HAP-1 (cell line): Measurements from ENCODE around the gene WNT6.

Source experiments
- DNase-seq, 2 experiments: peaks; one replicate each; pipeline ENCODE4 v3.0.0-alpha.2; 2016 to 2020; ENCODE audit warnings: low spot score in 2 of 2
- H3K27me3 ChIP-seq: fragments of 250-450 bp; sonication (Bioruptor Pico); 2 replicates; pipeline ENCODE4 v1.5.1; 2020; ENCODE audit warnings: low read depth, mild to moderate bottlenecking, moderate library complexity
- H3K36me3 ChIP-seq: fragments of 250-450 bp; sonication (Bioruptor Pico); replicated peaks from 2 replicates; pipeline ENCODE4 v1.5.1; 2020; ENCODE audit warnings: mild to moderate bottlenecking
- H3K4me1 ChIP-seq: fragments of 250-450 bp; sonication (Bioruptor Pico); 2 replicates; pipeline ENCODE4 v1.5.1; 2020; ENCODE audit warnings: mild to moderate bottlenecking
- H3K4me3 ChIP-seq: fragments of 250-450 bp; sonication (Bioruptor Pico); 2 replicates; pipeline ENCODE4 v1.5.1; 2020; ENCODE audit warnings: mild to moderate bottlenecking, moderate library complexity
- H3K9me3 ChIP-seq: fragments of 250-450 bp; sonication (Bioruptor Pico); 2 replicates; pipeline ENCODE4 v1.5.1; 2020; ENCODE audit warnings: mild to moderate bottlenecking, moderate library complexity
- in situ Hi-C: fragments of 300-500 bp; cut with MboI; formaldehyde crosslinking; loops from 3 replicates; pipeline ENCODE4 v1.14.3; 2020; ENCODE audit warnings: low sequenced_read_pairs, inconsistent platforms, mixed read lengths

Gene WNT6

GRCh38 chr2:218856896-218857243, 2.7 kb upstream of the WNT6 start:
- H3K4me3 ChIP-seq = no peak overlapping the region
- no peaks in the 10 kb centered on the region for H3K36me3 ChIP-seq
- peaks cover 31% of the 10 kb centered on the region for H3K27me3 ChIP-seq
- no peaks in the 10 kb centered on the region for H3K9me3 ChIP-seq
- in situ Hi-C loops = no loop called here
- H3K4me1 ChIP-seq = peaks cover 7% of the 10 kb centered on the region
- no peak for DNase-seq

- peaks cover 7% of the 10 kb centered on the region for H3K4me1 ChIP-seq
- no peaks in the 10 kb centered on the region for H3K36me3 ChIP-seq
- peak in 1 of 2 experiments; percentile 42 for DNase-seq
- H3K27me3 ChIP-seq = peaks cover 31% of the 10 kb centered on the region
- no peaks in the 10 kb centered on the region for H3K9me3 ChIP-seq
- in situ Hi-C loops = no loop called here
- no peak overlapping the region for H3K4me3 ChIP-seq
Measured at GRCh38 chr2:218857371-218858137, 2.1 kb upstream of the WNT6 start.

GRCh38 chr2:218858138-218858445, 1.5 kb upstream of the WNT6 start:
- peaks cover 31% of the 10 kb centered on the region for H3K27me3 ChIP-seq
- in situ Hi-C loops = no loop called here
- DNase-seq = no peak
- no peak overlapping the region for H3K4me3 ChIP-seq
- H3K36me3 ChIP-seq = no peaks in the 10 kb centered on the region
- H3K9me3 ChIP-seq = no peaks in the 10 kb centered on the region
- H3K4me1 ChIP-seq = peaks cover 7% of the 10 kb centered on the region

GRCh38 chr2:218858671-218859555, 692 bp upstream of the WNT6 start:
- Histone ChIP-seq H3K9me3 (no peaks in the 10 kb centered on the region), H3K27me3 (peaks cover 31% of the 10 kb centered on the region), H3K36me3 (no peaks in the 10 kb centered on the region), H3K4me1 (peaks cover 7% of the 10 kb centered on the region), H3K4me3 (peak overlapping the region; percentile 16)
- in situ Hi-C loops = no loop called here
- DNase-seq = no peak

- H3K4me1 ChIP-seq = peaks cover 7% of the 10 kb centered on the region
- no peaks in the 10 kb centered on the region for H3K9me3 ChIP-seq
- no peaks in the 10 kb centered on the region for H3K36me3 ChIP-seq
- H3K4me3 ChIP-seq = peak overlapping the region; percentile 20
- in situ Hi-C loops = no loop called here
- no peak for DNase-seq
- H3K27me3 ChIP-seq = peaks cover 31% of the 10 kb centered on the region
Measured at GRCh38 chr2:218859988-218860831, 605 bp downstream of the WNT6 start.

- H3K36me3 ChIP-seq = no peaks in the 10 kb centered on the region
Measured at GRCh38 chr2:218860950-218861381, 1.4 kb downstream of the WNT6 start.

GRCh38 chr2:218861645-218862318, 2.2 kb downstream of the WNT6 start:
- H3K4me1 ChIP-seq = peaks cover 7% of the 10 kb centered on the region
- no peak for DNase-seq
- no peaks in the 10 kb centered on the region for H3K9me3 ChIP-seq
- in situ Hi-C loops = no loop called here
- H3K27me3 ChIP-seq = peaks cover 31% of the 10 kb centered on the region
- no peak overlapping the region for H3K4me3 ChIP-seq
- no peaks in the 10 kb centered on the region for H3K36me3 ChIP-seq

More at GRCh38 chr2:218860950-218861381, 1.4 kb downstream of the WNT6 start:
- H3K4me1 ChIP-seq = peaks cover 7% of the 10 kb centered on the region
- peaks cover 31% of the 10 kb centered on the region for H3K27me3 ChIP-seq
- peak; percentile 93 to 95 for DNase-seq
- no peaks in the 10 kb centered on the region for H3K9me3 ChIP-seq
- in situ Hi-C loops = no loop called here
- H3K4me3 ChIP-seq = no peak overlapping the region

GRCh38 chr2:218863021-218863520, 3.5 kb downstream of the WNT6 start:
- no peaks in the 10 kb centered on the region for H3K36me3 ChIP-seq
- H3K9me3 ChIP-seq = no peaks in the 10 kb centered on the region
- H3K4me3 ChIP-seq = no peak overlapping the region
- DNase-seq = no peak
- in situ Hi-C loops = no loop called here
- H3K27me3 ChIP-seq = peaks cover 25% of the 10 kb centered on the region
- peaks cover 7% of the 10 kb centered on the region for H3K4me1 ChIP-seq

- Histone ChIP-seq H3K4me3 (no peak overlapping the region), H3K4me1 (peaks cover 5% of the 10 kb centered on the region), H3K9me3 (no peaks in the 10 kb centered on the region), H3K36me3 (no peaks in the 10 kb centered on the region), H3K27me3 (peaks cover 18% of the 10 kb centered on the region)
- DNase-seq = no peak
- in situ Hi-C loops = no loop called here
Measured at GRCh38 chr2:218865396-218865795, 5.8 kb downstream of the WNT6 start.

GRCh38 chr2:218865999-218866398, 6.4 kb downstream of the WNT6 start:
- in situ Hi-C loops = no loop called here
- DNase-seq = no peak
- peaks cover 3% of the 10 kb centered on the region for H3K4me1 ChIP-seq
- no peak overlapping the region for H3K4me3 ChIP-seq
- H3K9me3 ChIP-seq = no peaks in the 10 kb centered on the region
- H3K36me3 ChIP-seq = no peaks in the 10 kb centered on the region
- H3K27me3 ChIP-seq = peaks cover 22% of the 10 kb centered on the region

GRCh38 chr2:218867900-218868299, 8.3 kb downstream of the WNT6 start:
- peaks cover 35% of the 10 kb centered on the region for H3K27me3 ChIP-seq

GRCh38 chr2:218869064-218869463, 9.5 kb downstream of the WNT6 start:
- no peaks in the 10 kb centered on the region for H3K9me3 ChIP-seq
- no peaks in the 10 kb centered on the region for H3K36me3 ChIP-seq
- no peak for DNase-seq
- H3K4me3 ChIP-seq = no peak overlapping the region
- peaks cover 35% of the 10 kb centered on the region for H3K27me3 ChIP-seq
- H3K4me1 ChIP-seq = no peaks in the 10 kb centered on the region
- in situ Hi-C loops = no loop called here

More at GRCh38 chr2:218867900-218868299, 8.3 kb downstream of the WNT6 start:
- in situ Hi-C loops = no loop called here
- Histone ChIP-seq H3K9me3 (no peaks in the 10 kb centered on the region), H3K4me1 (no peaks in the 10 kb centered on the region), H3K36me3 (no peaks in the 10 kb centered on the region), H3K4me3 (no peak overlapping the region)
- DNase-seq = no peak

GRCh38 chr2:218870984-218871344, 11.4 kb downstream of the WNT6 start:
- H3K27me3 ChIP-seq = peaks cover 35% of the 10 kb centered on the region
- in situ Hi-C loops = no loop called here

More at GRCh38 chr2:218870984-218871344, 11.4 kb downstream of the WNT6 start:
- Histone ChIP-seq H3K36me3 (no peaks in the 10 kb centered on the region), H3K9me3 (no peaks in the 10 kb centered on the region), H3K4me3 (no peak overlapping the region), H3K4me1 (no peaks in the 10 kb centered on the region)
- DNase-seq = no peak
